ENCODE results near the gene BLTP3B. TPM values are rescaled to one million over a fixed set of nuclear protein-coding genes. Genes with fewer than 3 reads are reported as not detected.

BLTP3B gene
- total and polyA plus RNA-seq, 8 donors = 2.0 to 10.8 (median 5.2) TPM

DNA sequence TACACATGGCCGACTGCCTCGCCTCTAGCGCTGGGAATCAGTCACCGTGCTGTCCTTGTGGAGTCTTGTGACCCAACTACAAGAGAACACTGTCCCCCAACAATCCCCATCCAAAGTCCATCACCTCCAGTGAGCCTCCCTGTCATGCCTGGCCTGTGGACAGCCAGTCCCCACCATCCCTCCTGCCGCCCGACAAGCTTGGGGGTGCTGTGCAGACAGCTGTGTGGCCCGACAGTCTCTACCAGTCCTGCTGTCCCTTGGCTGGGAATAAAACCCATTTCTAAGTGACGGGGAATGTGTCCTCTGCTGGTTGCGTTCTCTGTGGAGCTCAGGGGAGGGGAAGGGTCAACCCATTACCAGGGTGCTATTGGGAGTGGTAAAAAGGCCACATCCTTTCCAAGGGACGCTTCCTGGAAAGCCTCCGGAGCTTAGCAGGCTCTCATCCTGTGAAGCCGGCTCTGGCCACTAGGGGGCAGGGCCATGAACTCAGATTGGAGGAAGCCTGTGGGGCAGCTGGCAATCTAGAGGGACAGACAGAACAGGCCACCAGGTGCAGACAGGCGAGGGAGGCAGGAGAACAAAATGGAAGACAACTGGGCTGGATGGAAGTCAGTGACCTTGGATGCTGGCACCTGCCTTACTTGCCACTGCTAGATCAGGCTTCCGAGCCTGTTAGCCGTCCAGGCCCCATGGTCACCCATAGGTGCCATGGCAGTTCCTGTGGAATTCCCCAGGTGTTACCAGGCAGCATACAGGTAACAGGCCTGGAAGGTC, 12.0 kb upstream of the BLTP3B start:
- no peaks in the 10 kb centered on the region for H3K4me1 ChIP-seq
- 69 to 73% methylated on average over 15 of the region's 15 CpGs for WGBS, 2 donors
- ATAC-seq (peak; percentile 38 to 83 (median 73)), DNase-seq (peak in 5 of 6 donors; percentile 22 to 87 (median 59)), FAIRE-seq (no peak)
- H3K4me3 ChIP-seq = no peak overlapping the region
- no peaks in the 10 kb centered on the region for H3K9me3 ChIP-seq
- intact Hi-C loops (cut with DNase I) = no loop called here
- no peak overlapping the region for H3K27ac ChIP-seq
- H3K36me3 ChIP-seq = no peaks in the 10 kb centered on the region
- TF ChIP-seq, protein P1, sequence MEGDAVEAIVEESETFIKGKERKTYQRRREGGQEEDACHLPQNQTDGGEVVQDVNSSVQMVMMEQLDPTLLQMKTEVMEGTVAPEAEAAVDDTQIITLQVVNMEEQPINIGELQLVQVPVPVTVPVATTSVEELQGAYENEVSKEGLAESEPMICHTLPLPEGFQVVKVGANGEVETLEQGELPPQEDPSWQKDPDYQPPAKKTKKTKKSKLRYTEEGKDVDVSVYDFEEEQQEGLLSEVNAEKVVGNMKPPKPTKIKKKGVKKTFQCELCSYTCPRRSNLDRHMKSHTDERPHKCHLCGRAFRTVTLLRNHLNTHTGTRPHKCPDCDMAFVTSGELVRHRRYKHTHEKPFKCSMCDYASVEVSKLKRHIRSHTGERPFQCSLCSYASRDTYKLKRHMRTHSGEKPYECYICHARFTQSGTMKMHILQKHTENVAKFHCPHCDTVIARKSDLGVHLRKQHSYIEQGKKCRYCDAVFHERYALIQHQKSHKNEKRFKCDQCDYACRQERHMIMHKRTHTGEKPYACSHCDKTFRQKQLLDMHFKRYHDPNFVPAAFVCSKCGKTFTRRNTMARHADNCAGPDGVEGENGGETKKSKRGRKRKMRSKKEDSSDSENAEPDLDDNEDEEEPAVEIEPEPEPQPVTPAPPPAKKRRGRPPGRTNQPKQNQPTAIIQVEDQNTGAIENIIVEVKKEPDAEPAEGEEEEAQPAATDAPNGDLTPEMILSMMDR (IDR thresholded peaks at IDR 0.05) = peak; percentile 50 to 72 (median 64)
- no peaks in the 10 kb centered on the region for H3K27me3 ChIP-seq

DNA sequence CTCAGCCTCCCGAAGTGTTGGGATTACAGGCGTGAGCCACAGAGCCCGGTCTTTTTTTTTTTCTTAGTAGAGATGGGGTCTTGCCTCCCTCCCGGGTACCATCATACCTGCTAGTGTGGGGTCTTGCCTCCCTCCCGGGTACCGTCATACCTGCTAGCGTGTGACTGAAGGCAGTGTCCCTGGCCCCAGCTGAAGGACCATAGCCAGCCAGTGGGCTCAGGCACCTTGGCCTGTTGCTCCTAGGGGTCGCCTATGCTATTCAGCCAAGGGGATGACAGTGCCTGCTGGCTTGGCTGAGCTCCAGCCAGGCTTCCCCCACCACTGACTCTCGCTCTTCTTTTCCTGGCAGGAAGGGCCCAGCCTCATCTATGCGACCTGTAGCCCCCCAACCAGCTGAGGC, 10.5 kb upstream of the BLTP3B start:
- DNase-seq (no peak), FAIRE-seq (no peak), ATAC-seq (no peak)
- Histone ChIP-seq H3K4me1 (no peaks in the 10 kb centered on the region), H3K27ac (no peak overlapping the region), H3K9me3 (no peaks in the 10 kb centered on the region), H3K27me3 (no peaks in the 10 kb centered on the region), H3K4me3 (no peak overlapping the region), H3K36me3 (no peaks in the 10 kb centered on the region)
- intact Hi-C loops (cut with DNase I) = no loop called here
- TF ChIP-seq, protein P1 (IDR thresholded peaks at IDR 0.05) = no peak
- 93 to 94% methylated on average over 9 to 10 of the region's 10 CpGs for WGBS, 2 donors

DNA sequence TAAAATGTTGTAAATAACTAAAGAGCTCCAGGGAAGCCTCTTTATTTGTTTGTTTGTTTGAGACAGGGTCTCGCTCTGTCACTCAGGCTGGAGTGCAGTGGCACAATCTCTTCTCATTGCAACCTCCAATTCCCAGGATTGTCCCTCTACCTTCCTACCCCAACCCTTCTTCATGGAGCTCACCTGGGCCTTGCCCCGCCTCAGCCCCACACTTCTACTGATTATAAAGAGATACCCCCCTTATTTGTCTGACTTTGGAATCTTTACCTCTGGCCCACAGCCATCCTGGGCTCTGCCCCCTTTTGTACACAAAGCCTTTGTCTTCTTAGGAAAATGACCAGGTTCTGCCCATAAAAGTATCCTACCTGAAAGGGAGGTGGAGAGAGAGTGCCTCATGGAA, 9.1 kb upstream of the BLTP3B start:
- ATAC-seq (no peak), FAIRE-seq (no peak), DNase-seq (no peak)
- intact Hi-C loops (cut with DNase I) = no loop called here
- no peaks in the 10 kb centered on the region for H3K27me3 ChIP-seq
- no peak overlapping the region for H3K27ac ChIP-seq
- TF ChIP-seq, protein P1 (IDR thresholded peaks at IDR 0.05) = no peak
- WGBS, 2 donors = 90 to 97% methylated on average over 2 of the region's 2 CpGs
- no peak overlapping the region for H3K4me3 ChIP-seq
- no peaks in the 10 kb centered on the region for H3K4me1 ChIP-seq
- no peaks in the 10 kb centered on the region for H3K9me3 ChIP-seq
- no peaks in the 10 kb centered on the region for H3K36me3 ChIP-seq

DNA sequence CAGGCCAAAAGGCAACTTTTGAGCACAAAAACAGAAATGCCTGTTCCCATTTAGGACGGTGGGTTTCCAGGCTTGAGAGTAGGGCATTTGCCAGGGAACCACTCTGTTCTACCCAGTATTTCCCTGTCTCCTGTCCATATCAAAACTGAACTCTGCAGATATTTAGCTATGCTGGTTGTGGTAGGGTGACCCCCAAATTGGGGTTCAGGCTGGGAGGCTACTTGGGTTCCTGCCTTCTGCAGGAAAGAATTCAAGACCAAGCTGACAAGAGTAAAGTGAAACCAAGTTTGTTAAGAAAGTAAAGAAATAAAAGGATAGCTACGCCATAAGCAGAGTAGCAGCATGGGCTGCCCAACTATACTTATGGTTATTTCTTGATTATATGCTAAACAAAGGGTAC, 3.6 kb upstream of the BLTP3B start:
- ATAC-seq (no peak), FAIRE-seq (no peak), DNase-seq (no peak)
- no peaks in the 10 kb centered on the region for H3K9me3 ChIP-seq
- no peaks in the 10 kb centered on the region for H3K36me3 ChIP-seq
- H3K27me3 ChIP-seq = no peaks in the 10 kb centered on the region
- TF ChIP-seq, protein P1 (IDR thresholded peaks at IDR 0.05) = no peak
- no peak overlapping the region for H3K27ac ChIP-seq
- no peak overlapping the region for H3K4me3 ChIP-seq
- H3K4me1 ChIP-seq = peaks cover 0 to 3% (median 0%) of the 10 kb centered on the region in 3 donors
- 98% methylated on average over 2 of the region's 2 CpGs for WGBS, 2 donors
- intact Hi-C loops (cut with DNase I) = no loop called here

DNA sequence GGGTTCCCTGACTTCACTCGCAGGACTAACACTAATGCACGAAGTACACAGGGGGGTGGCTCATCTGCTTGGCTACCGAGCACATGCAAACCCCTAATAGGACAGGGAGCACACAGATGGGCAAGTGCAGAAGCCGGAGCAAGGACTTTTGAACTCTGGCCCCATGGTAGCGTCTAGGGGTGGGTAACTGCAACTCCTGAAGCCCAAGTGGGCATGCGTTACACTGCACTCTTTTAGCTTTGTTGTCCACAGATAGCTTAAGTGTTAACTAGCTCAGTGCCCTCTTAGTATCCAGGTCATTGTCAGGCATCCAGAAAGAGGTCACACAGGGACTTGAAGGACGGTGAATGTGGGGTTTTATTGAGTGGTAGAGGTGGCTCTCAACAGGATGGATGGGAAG, 3.0 kb upstream of the BLTP3B start:
- Histone ChIP-seq H3K9me3 (no peaks in the 10 kb centered on the region), H3K27me3 (no peaks in the 10 kb centered on the region), H3K36me3 (no peaks in the 10 kb centered on the region), H3K4me3 (no peak overlapping the region), H3K4me1 (peaks cover 0 to 3% (median 0%) of the 10 kb centered on the region in 3 donors), H3K27ac (no peak overlapping the region)
- FAIRE-seq (no peak), DNase-seq (no peak), ATAC-seq (no peak)
- TF ChIP-seq, protein P1 (IDR thresholded peaks at IDR 0.05) = no peak
- WGBS, 2 donors = 87 to 88% methylated on average over 7 of the region's 7 CpGs
- intact Hi-C loops (cut with DNase I) = no loop called here

All from pancreas (tissue), 10 donors.